GM18907 (cell line): ENCODE data around the gene NAIF1.
"Not testable (repeated sequence)": the region's sequence is repeated elsewhere in the genome, so short reads cannot be mapped to it uniquely, and the experiment has no call there.

Experiments
- ATAC-seq: cut with Tn5 transposase; IDR thresholded peaks from one replicate; pipeline ENCODE4 v1.9.1; 2021; ENCODE audit warnings: mild to moderate bottlenecking, moderate library complexity; ENCODE audit not compliant: unreplicated experiment

Gene NAIF1, protein sequence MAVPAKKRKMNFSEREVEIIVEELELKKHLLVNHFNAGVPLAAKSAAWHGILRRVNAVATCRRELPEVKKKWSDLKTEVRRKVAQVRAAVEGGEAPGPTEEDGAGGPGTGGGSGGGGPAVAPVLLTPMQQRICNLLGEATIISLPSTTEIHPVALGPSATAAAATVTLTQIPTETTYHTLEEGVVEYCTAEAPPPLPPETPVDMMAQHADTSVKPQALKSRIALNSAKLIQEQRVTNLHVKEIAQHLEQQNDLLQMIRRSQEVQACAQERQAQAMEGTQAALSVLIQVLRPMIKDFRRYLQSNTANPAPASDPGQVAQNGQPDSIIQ

DNA sequence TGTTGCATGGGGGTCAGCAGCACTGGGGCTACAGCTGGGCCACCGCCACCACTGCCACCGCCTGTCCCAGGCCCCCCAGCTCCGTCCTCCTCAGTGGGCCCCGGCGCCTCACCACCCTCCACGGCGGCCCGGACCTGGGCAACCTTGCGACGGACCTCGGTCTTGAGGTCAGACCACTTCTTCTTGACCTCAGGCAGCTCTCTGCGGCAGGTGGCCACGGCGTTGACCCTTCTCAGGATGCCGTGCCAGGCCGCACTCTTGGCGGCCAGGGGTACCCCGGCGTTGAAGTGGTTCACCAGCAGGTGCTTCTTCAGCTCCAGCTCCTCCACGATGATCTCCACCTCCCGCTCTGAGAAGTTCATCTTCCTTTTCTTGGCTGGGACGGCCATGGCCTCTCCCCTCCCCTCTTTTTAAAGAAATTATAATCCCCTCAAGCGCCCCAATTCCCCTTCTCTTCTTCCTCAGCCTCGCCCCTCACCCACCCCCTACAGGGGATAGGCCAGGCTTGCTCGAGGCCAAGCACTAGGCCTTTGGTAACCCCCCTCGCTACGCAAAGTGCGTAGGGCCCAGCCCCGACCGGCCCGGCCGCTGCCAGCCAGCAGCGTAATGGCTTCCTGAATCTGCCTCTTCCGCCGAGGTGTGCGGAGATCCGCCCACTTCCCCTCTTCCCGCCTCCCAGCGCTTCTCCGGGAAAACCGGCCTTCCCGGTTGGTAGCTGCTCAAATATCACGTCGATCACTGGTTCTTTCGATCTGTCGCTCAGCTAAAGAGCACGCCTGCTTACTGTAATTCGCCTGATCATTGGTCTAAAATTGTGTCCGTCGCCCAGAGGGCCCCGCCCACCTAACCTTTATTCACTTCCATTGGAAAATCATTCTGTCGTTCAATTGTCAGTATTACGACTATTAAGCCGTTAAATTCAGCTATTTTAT lies at the start of gene NAIF1:
NAIF1 (minus strand) TSS at position 608 of the 932 bp plus-strand sequence; CDS start at position 389, 219 bp downstream.
- ATAC-seq, result peak; percentile 71

DNA sequence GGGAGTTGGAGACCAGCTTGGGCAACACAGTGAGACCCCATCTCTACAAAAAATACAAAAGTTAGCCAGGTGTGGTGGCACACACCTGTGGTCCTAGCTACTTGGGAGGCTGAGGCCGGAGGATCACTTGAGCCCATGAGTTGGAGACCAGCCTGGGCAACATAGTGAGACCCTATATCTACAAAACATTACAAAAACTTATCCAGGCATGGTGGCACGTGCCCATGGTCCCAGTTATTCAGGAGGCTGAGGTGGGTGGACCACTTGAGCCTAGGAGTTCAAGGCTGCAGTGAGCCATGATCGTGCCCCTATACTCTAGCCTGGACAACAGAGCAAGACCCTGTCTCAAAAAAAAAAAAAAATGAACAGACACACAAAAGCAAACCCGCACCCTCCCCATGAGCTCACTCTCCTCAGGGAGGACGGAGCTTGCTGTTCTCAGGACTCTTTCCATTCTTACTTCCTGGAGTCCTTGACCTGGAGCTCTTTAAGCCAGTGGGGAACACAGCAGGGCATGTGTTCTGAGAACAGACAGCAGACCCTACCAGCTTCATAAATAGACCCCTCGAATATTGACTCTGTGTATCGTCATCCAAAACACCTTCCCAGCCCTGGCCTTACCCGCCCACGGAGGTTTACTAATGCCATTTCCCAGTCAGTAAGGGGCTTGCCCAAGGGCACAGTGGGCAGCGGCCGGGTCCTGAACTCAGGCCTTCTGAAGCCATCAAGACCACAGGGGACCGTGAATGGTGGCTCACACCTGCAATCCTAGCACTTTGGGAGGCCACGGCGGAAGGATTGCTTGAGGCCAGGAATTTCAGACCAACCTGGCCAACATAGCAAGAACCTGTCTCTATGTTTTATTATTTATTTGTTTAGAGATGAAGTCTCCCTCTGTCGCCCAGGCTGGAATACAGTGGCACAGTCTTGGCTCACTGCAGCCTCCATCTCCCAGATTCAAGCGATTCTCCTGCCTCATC lies 49.3 kb upstream of the NAIF1 start:
- no peak for ATAC-seq

DNA sequence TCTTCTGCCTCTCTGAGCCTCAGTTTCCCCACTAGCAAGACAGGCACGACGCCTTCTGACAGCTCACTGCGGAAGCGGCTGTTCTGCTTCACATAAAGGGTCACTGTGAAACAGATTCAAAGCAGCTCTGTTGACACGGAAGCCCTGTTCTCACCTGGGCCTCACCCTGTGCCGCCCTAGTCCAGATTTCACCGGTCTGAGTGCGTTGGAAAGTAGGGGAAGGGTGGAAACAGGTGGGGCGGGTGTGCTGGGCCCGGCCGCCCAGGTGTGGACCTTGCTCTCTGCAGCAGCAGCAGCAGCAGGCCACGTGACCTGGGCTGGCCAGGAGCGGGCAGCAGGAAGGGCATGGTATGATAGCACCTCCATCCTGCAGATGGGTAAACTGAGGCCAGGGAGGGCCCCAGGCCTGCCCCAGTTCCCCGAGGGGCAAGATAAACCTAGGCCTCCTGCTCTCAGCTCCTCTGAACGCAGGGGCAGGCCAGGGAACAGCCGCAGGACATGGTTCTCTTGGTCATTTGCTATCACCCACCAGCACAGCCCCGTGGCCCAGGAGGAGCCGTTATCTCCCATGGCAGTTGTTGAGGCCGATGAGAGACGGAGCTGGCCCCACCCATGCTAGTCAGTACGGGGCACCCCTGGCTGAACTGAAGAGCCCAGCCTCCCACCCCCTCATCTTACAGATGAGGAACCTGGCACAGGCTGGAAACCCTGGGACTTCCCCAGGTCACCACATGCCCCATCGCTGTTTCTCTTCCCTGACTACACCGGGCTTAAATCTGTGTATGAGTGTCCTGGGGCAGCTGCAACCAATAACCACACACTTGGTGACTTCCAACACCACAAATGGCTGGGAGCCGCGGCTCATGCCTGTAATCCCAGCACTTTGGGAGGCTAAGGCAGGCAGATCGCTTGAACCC lies 48.3 kb upstream of the NAIF1 start:
- ATAC-seq, result no peak

DNA sequence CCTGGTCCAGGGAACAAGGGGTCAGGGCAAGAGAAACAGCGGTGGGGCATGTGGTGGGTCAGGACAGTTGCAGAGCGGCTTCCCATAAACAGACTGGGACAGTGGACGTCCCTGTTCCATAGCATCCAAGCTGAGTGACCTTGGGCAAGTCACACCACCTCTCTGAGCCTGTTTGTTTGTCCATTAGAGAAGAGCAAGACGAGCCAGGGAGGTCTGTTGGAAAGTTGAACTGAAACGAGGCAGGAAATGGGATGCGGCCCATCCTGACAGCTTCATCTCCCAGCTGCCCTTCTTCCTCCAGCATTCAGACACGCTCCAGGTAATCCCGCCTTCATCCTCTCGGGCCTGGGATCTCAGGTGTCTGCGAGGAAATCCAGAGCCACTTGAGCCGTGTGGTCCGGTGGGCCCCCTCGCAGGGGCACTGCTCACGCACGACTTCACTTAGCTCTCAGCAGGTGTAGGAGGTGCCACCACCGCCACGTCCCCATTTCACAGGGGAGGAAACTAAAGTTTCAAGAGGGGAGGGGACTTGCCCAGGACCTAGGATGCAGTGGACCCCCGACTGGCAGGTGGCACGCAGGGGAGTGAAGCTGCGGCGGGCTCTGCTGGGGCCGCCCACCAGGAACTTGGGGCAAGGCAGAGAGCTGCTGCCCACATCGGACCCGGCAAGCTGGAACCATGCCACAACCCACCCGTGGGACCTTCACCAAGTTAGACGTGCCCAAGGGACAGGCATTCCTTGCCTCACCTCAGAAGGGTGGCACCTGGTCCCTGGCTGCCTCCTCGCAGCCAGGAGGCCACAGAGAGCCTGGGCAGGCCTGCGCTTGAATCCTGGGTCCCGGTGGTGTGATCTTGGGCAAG lies 47.4 kb upstream of the NAIF1 start:
- ATAC-seq, result no peak

DNA sequence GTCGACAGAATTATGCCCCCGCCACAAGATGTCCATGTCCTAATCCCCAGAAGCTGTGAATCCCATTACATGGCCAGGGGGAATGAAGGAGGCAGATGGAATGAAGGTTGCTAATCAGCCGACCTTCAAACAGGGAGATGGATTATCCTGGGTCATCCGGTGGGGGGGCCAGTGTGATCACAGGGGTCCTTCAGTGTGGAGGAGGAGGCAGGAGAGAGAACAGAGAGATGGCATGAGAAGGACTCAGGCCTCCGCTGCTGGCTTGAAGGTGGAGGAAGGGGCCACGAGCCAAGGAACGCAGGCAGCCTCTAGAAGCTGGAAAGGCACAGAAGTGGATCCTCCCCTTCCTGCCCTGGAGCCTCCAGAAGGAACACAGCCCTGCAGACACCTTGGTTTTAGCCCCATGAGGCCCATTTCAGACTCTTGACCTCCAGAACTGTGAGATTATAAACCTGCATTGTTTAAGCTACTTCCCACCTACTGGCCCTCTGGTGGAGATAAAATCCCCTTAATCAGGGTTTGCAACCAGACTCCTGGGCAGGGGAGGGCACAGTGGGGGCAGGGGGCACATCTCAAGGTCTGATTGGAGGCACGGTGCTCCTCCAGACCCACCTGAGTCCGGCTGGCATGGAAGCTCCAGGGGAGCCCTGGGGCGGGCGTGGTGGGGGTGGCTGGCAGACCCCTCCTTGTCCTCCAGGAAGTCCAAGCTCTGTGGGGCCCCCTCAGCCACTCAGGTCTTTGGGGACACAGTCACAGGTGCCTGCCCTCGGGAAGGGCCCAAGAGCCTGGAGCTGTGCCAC lies 46.6 kb upstream of the NAIF1 start:
- ATAC-seq, result no peak

DNA sequence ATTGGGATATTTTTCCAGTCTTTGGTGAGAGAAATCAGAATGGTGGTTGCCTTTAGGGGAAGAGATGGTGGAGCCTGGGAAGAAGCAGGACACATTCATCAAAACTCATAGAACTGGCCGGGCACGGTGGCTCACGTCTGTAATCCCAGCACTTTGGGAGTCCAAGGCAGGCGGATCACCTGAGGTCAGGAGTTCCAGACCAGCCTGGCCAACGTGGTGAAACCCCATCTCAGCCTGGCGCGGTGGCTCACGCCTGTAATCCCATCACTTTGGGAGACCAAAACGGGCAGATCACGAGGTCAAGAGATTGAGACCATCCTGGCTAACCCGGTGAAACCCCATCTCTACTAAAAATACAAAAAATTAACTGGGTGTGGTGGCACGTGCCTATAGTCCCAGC lies 44.6 kb upstream of the NAIF1 start:
- ATAC-seq, result not testable (repeated sequence)

DNA sequence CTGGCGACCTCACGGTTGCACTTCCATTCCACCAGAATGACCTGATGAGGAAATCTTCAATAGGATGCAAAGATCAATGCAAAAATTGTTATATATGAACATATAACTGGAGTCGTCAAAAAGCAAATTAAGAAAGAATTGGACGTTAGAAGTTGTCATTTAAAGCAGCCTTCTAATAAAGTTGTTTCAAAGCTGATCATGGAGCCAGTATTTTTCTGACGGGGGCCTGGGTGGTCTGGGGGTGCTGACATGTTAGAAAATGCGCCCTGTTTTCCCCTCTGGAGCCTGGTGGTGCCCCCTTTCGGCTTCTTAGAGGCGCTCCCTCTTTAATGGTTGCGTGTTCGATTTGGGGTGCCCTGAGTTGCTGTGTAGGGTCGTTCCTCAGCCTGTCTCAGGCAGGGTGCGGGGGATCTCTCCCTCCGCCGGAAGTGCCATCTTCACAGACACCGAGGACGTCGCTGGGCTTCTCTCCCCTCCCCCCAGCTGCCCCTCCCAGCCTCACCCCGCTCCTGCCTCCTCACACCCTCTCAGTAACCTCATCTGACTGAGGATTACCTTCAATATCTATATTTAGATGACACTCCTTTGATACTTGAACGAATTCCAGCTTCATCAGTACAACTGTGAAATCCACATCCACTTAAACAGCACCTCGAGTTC lies 42.1 kb upstream of the NAIF1 start:
- ATAC-seq, result no peak

DNA sequence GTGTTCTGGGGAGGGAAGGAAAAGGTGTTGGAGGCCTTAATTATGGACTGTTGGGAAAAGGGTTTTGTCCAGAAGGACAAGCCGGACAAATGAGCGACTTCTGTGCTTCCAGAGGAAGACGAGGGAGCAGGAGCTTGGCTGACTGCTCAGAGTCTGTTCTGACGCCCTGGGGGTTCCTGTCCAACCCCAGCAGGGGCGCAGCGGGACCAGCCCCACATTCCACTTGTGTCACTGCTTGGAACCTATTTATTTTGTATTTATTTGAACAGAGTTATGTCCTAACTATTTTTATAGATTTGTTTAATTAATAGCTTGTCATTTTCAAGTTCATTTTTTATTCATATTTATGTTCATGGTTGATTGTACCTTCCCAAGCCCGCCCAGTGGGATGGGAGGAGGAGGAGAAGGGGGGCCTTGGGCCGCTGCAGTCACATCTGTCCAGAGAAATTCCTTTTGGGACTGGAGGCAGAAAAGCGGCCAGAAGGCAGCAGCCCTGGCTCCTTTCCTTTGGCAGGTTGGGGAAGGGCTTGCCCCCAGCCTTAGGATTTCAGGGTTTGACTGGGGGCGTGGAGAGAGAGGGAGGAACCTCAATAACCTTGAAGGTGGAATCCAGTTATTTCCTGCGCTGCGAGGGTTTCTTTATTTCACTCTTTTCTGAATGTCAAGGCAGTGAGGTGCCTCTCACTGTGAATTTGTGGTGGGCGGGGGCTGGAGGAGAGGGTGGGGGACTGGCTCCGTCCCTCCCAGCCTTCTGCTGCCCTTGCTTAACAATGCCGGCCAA lies 41.3 kb upstream of the NAIF1 start:
- ATAC-seq, result no peak

DNA sequence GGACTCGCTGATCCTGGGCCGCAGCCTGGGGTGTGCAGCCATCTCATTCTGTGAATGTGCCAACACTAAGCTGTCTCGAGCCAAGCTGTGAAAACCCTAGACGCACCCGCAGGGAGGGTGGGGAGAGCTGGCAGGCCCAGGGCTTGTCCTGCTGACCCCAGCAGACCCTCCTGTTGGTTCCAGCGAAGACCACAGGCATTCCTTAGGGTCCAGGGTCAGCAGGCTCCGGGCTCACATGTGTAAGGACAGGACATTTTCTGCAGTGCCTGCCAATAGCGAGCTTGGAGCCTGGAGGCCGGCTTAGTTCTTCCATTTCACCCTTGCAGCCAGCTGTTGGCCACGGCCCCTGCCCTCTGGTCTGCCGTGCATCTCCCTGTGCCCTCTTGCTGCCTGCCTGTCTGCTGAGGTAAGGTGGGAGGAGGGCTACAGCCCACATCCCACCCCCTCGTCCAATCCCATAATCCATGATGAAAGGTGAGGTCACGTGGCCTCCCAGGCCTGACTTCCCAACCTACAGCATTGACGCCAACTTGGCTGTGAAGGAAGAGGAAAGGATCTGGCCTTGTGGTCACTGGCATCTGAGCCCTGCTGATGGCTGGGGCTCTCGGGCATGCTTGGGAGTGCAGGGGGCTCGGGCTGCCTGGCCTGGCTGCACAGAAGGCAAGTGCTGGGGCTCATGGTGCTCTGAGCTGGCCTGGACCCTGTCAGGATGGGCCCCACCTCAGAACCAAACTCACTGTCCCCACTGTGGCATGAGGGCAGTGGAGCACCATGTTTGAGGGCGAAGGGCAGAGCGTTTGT lies 40.5 kb upstream of the NAIF1 start:
- no peak for ATAC-seq

DNA sequence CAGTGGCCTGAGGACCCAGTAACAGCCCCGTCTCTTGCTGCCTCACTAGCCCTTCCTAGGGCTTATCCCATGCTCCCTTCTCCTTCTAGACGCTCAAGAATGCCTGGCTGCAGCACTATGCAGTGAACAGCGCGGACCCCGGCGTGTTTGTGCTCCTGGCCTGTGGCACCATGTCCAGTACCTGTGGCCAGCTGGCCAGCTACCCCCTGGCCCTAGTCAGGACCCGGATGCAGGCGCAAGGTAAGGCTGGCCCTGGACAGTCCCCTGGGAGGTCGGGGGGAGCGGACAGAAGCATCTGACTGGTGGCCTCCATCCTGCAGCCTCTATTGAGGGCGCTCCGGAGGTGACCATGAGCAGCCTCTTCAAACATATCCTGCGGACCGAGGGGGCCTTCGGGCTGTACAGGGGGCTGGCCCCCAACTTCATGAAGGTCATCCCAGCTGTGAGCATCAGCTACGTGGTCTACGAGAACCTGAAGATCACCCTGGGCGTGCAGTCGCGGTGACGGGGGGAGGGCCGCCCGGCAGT lies 39.9 kb upstream of the NAIF1 start:
- ATAC-seq, result no peak

DNA sequence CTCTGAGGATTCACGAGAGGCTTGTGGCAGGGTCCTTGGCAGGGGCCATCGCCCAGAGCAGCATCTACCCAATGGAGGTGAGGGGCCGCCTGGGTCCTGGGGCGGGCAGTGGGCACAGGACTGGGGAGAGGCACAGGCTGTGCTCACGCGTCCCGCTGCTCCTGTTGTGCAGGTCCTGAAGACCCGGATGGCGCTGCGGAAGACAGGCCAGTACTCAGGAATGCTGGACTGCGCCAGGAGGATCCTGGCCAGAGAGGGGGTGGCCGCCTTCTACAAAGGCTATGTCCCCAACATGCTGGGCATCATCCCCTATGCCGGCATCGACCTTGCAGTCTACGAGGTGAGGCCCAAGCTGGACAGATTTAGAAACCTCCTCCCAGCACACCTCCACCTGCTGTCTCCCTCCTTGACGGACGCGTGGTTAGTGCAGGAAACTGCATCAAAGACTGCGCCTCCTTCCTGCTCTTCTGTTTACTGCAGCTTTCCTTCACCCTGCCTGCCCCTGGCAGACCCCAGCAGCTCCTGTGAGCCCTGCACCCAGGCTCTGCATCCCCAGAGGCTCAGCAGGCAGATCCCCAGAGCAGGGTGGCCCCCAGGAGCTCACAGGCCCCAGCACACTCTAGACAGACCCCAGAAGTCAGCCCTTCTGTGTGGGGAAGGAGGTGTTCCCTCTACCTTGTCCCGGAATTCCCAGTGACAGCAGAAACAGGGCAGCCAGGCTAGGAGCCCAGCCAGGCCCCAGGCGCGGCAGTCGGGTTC lies 39.2 kb upstream of the NAIF1 start:
- no peak for ATAC-seq

DNA sequence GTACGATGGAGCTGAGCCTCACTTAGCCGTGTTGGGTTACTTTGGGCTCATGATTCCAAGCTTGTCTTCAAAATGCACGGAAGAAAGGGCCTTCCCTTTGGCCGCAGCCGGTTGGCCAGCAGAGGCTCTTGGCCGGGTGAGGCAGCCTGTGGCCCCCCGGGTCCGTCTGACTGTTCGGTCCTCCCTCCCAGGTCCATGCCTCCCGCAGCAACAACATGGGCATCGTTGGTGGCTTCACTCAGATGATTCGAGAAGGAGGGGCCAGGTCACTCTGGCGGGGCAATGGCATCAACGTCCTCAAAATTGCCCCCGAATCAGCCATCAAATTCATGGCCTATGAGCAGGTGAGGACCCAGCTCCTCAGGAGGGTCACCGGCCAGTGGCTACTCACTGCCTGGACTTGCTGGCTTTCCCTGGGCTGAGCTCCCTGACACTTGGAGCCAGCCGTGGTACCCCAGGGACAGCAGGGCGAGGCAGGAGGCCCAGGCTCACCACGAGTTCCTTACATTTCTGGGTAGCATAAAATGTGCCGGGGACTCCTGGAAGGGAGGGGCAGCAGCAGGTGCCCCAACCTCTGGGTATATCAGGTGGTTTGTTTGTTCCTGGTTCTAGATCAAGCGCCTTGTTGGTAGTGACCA lies 38.5 kb upstream of the NAIF1 start:
- ATAC-seq, result no peak

DNA sequence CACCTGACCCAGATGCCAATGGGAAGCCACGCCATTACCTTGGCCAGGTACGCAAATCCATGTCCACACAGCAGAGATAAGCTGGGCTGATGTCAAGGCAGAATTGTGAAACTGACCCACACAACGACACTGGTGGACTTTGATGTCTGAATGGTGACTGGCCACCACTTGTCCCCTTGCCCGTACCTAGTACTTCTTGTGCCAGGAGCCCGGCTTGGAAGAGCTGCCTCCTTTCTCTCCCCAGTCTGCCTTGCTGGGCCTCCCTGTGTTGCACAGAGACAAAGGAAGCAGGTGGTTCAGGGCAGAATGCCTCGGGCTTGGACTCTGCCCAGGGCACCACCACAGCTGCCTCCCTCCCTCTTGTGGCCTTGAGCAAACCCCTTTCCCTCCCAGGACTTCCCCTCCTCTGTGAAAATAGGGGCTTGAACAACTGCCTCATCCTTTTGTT lies 37.1 kb upstream of the NAIF1 start:
- no peak for ATAC-seq

DNA sequence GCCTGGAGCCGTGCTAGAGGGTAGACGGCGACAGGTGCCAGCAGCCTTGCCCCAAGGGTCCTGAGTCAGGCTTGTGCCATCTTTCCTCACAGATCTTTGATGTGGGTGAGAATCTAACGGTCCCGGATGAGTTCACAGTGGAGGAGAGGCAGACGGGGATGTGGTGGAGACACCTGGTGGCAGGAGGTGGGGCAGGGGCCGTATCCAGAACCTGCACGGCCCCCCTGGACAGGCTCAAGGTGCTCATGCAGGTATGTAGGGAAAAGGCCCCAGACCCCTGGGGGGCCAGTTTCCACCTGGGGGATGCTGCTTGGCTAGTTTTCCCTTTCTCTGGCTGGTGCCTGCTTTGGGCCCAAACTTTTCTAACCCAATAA lies 36.5 kb upstream of the NAIF1 start:
- ATAC-seq, result no peak
